Uterus (tissue), 2 donors: ENCODE measurements around the gene ASB6.

Experiments
- POLR2A ChIP-seq, 2 donors: fragments of 450-650 bp; IDR thresholded peaks; one replicate each; pipeline ENCODE4 v1.6.1; 2016; ENCODE audit warnings: antibody characterized with exemption in 2 of 2, mild to moderate bottlenecking in 1 of 2, moderate library complexity in 1 of 2
- TF ChIP-seq, protein P1 (sequence below), 4 experiments: fragments of 200-600 bp in 2 of 4; fragments of 450-650 bp in 2 of 4; sonication (generic) in 2 of 4; IDR thresholded peaks; one replicate each; pipeline ENCODE4 v1.5.1; 2016 to 2019; ENCODE audit warnings: antibody characterized with exemption in 4 of 4, mild to moderate bottlenecking in 2 of 4, moderate library complexity in 1 of 4

GRCh38 chr9:129619787-129620668 lies 21.9 kb downstream of the ASB6 start:
- TF ChIP-seq POLR2A (IDR thresholded peaks at IDR 0.05): no peak
- TF ChIP-seq, protein P1, sequence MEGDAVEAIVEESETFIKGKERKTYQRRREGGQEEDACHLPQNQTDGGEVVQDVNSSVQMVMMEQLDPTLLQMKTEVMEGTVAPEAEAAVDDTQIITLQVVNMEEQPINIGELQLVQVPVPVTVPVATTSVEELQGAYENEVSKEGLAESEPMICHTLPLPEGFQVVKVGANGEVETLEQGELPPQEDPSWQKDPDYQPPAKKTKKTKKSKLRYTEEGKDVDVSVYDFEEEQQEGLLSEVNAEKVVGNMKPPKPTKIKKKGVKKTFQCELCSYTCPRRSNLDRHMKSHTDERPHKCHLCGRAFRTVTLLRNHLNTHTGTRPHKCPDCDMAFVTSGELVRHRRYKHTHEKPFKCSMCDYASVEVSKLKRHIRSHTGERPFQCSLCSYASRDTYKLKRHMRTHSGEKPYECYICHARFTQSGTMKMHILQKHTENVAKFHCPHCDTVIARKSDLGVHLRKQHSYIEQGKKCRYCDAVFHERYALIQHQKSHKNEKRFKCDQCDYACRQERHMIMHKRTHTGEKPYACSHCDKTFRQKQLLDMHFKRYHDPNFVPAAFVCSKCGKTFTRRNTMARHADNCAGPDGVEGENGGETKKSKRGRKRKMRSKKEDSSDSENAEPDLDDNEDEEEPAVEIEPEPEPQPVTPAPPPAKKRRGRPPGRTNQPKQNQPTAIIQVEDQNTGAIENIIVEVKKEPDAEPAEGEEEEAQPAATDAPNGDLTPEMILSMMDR (IDR thresholded peaks at IDR 0.05): peak in 1 of 4 experiments; percentile 13
